ENCODE data around the gene SFXN5.
A peak's percentile ranks its signal among the peaks of the same experiment; 100 is the strongest.
"Not testable (repeated sequence)": the region's sequence is repeated elsewhere in the genome, so short reads cannot be mapped to it uniquely, and the experiment has no call there.

SFXN5 gene

GRCh38 chr2:73100956-73101355 lies 29.4 kb upstream of the SFXN5 start:
- no peak for DNase-seq

GRCh38 chr2:73099486-73099885 lies 28.0 kb upstream of the SFXN5 start:
- no peak for DNase-seq

- no peak for DNase-seq
Measured at GRCh38 chr2:73095910-73096309, 24.4 kb upstream of the SFXN5 start.

GRCh38 chr2:73093601-73094218 lies 22.2 kb upstream of the SFXN5 start:
- not testable (repeated sequence) for DNase-seq

GRCh38 chr2:73092146-73092783 lies 20.8 kb upstream of the SFXN5 start:
- DNase-seq = no peak

GRCh38 chr2:73091696-73092095 lies 20.2 kb upstream of the SFXN5 start:
- DNase-seq = no peak

GRCh38 chr2:73091164-73091563 lies 19.7 kb upstream of the SFXN5 start:
- no peak for DNase-seq

GRCh38 chr2:73089270-73090030 lies 17.9 kb upstream of the SFXN5 start:
- DNase-seq = no peak

GRCh38 chr2:73088703-73089102 lies 17.2 kb upstream of the SFXN5 start:
- DNase-seq = no peak

- no peak for DNase-seq
Measured at GRCh38 chr2:73088211-73088610, 16.7 kb upstream of the SFXN5 start.

GRCh38 chr2:73087311-73087710 lies 15.8 kb upstream of the SFXN5 start:
- DNase-seq = no peak

- DNase-seq = peak; percentile 84
Measured at GRCh38 chr2:73085691-73086090, 14.2 kb upstream of the SFXN5 start.

- no peak for DNase-seq
Measured at GRCh38 chr2:73084971-73085370, 13.5 kb upstream of the SFXN5 start.

GRCh38 chr2:73083886-73084800 lies 12.6 kb upstream of the SFXN5 start:
- DNase-seq = no peak

- DNase-seq = no peak
Measured at GRCh38 chr2:73082523-73083410, 11.3 kb upstream of the SFXN5 start.

GRCh38 chr2:73081181-73081671 lies 9.7 kb upstream of the SFXN5 start:
- no peak for DNase-seq

GRCh38 chr2:73080321-73081131 lies 9.0 kb upstream of the SFXN5 start:
- no peak for DNase-seq

- no peak for DNase-seq
Measured at GRCh38 chr2:73079636-73080035, 8.1 kb upstream of the SFXN5 start.

- no peak for DNase-seq
Measured at GRCh38 chr2:73078457-73079411, 7.2 kb upstream of the SFXN5 start.

GRCh38 chr2:73077424-73077795 lies 5.9 kb upstream of the SFXN5 start:
- DNase-seq = no peak
